Activated CD4-positive, CD25-positive, alpha-beta regulatory T cell treated with anti-CD3 and anti-CD28 coated beads, Interleukin-2, amount 50 U/mL, for 24 hours (primary cell): ENCODE results near the gene CELSR1.

Experiments used
- ATAC-seq, 2 donors: fragments of 150-1000 bp; cut with Tn5 transposase; one replicate each; pipeline ENCODE4 v1.10.0; 2021; ENCODE audit warnings: mild to moderate bottlenecking in 1 of 2, moderate library complexity in 1 of 2

CELSR1 gene

GRCh38 chr22:46537225-46537945 is at the start of gene CELSR1:
Gene CELSR1 (minus strand): TSS chr22:46537620. CDS start chr22:46537170, 450 bp downstream.
- ATAC-seq = peak in 1 of 2 donors; percentile 28

- peak; percentile 45 to 58 for ATAC-seq
Measured at GRCh38 chr22:46587061-46587460, 49.6 kb upstream of the CELSR1 start.

GRCh38 chr22:46586531-46587011 is 49.2 kb upstream of the CELSR1 start:
- ATAC-seq = no peak

GRCh38 chr22:46586123-46586519 is 48.7 kb upstream of the CELSR1 start:
- ATAC-seq = no peak

GRCh38 chr22:46585340-46586122 is 48.1 kb upstream of the CELSR1 start:
- no peak for ATAC-seq

GRCh38 chr22:46584081-46584921 is 46.9 kb upstream of the CELSR1 start:
- no peak for ATAC-seq

GRCh38 chr22:46583571-46583970 is 46.2 kb upstream of the CELSR1 start:
- no peak for ATAC-seq

- no peak for ATAC-seq
Measured at GRCh38 chr22:46582281-46582933, 45.0 kb upstream of the CELSR1 start.

GRCh38 chr22:46581538-46582244 is 44.3 kb upstream of the CELSR1 start:
- ATAC-seq = no peak

- no peak for ATAC-seq
Measured at GRCh38 chr22:46580940-46581537, 43.6 kb upstream of the CELSR1 start.

GRCh38 chr22:46579751-46580449 is 42.5 kb upstream of the CELSR1 start:
- ATAC-seq = no peak

- no peak for ATAC-seq
Measured at GRCh38 chr22:46578824-46579561, 41.6 kb upstream of the CELSR1 start.

GRCh38 chr22:46578251-46578823 is 40.9 kb upstream of the CELSR1 start:
- no peak for ATAC-seq

GRCh38 chr22:46577368-46578249 is 40.2 kb upstream of the CELSR1 start:
- ATAC-seq = peak; percentile 5 to 14

GRCh38 chr22:46576556-46577367 is 39.3 kb upstream of the CELSR1 start:
- peak; percentile 71 to 73 for ATAC-seq

GRCh38 chr22:46575911-46576555 is 38.6 kb upstream of the CELSR1 start:
- ATAC-seq = no peak
